ENCODE data around the gene IL23R. TPM values are rescaled to one million over a fixed set of nuclear protein-coding genes. Genes with fewer than 3 reads are reported as not detected.

IL23R gene
- polyA plus RNA-seq, 1 donor (not counting 4 experiments of a cell fraction or from before 2014, with no cell fraction given), result not detected

- H3K9me3 ChIP-seq (ENCODE audit: control insufficient read depth, low read depth, low read length), result no peaks in the 10 kb centered on the region
- no peak for DNase-seq (ENCODE audit: low read depth, low spot score)
- no peak overlapping the region for H3K27ac ChIP-seq (ENCODE audit: control insufficient read depth, insufficient read depth, low read length)
- dilution Hi-C loops (cut with MboI; ENCODE audit: extremely low pct_ligation_motif_present, low sequenced_read_pairs), result no loop called here
- no peak overlapping the region for H3K9ac ChIP-seq (ENCODE audit: control insufficient read depth, extremely low read depth, insufficient read depth, low read length)
- no peaks in the 10 kb centered on the region for H3K4me1 ChIP-seq (ENCODE audit: control insufficient read depth, extremely low read depth, insufficient read depth, low read length)
- no peak overlapping the region for H3K4me2 ChIP-seq (ENCODE audit: control insufficient read depth, extremely low read depth, insufficient read depth, low read depth, low read length)
- no peaks in the 10 kb centered on the region for H3K27me3 ChIP-seq (ENCODE audit: control insufficient read depth, extremely low read depth, insufficient read depth, low read length)
- FAIRE-seq, result no peak
- no peak overlapping the region for H3K4me3 ChIP-seq (ENCODE audit: control insufficient read depth in 2 of 3, extremely low read depth in 1 of 3, insufficient read depth in 2 of 3, low read depth in 1 of 3, low read length in 3 of 3)
- H3K9me1 ChIP-seq (ENCODE audit: control insufficient read depth, extremely low read depth, insufficient read depth, low read length), result no peaks in the 10 kb centered on the region
- no peaks in the 10 kb centered on the region for H4K20me1 ChIP-seq (ENCODE audit: control insufficient read depth, extremely low read depth, insufficient read depth, low read length)
- TF ChIP-seq, protein P1, sequence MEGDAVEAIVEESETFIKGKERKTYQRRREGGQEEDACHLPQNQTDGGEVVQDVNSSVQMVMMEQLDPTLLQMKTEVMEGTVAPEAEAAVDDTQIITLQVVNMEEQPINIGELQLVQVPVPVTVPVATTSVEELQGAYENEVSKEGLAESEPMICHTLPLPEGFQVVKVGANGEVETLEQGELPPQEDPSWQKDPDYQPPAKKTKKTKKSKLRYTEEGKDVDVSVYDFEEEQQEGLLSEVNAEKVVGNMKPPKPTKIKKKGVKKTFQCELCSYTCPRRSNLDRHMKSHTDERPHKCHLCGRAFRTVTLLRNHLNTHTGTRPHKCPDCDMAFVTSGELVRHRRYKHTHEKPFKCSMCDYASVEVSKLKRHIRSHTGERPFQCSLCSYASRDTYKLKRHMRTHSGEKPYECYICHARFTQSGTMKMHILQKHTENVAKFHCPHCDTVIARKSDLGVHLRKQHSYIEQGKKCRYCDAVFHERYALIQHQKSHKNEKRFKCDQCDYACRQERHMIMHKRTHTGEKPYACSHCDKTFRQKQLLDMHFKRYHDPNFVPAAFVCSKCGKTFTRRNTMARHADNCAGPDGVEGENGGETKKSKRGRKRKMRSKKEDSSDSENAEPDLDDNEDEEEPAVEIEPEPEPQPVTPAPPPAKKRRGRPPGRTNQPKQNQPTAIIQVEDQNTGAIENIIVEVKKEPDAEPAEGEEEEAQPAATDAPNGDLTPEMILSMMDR (optimal IDR thresholded peaks at IDR 0.05 in 1 of 3, IDR thresholded peaks at IDR 0.05 in 1 of 3, conservative IDR thresholded peaks at IDR 0.05 in 1 of 3; ENCODE audit: extremely low read depth in 1 of 3, insufficient read depth in 2 of 3, low read length in 3 of 3), result no peak
- no peak for TF ChIP-seq EZH2 (IDR thresholded peaks at IDR 0.05; ENCODE audit: low read length)
- no peak overlapping the region for H2AFZ ChIP-seq (ENCODE audit: control insufficient read depth, low read length)
- H3K79me2 ChIP-seq (ENCODE audit: control insufficient read depth, insufficient read depth, low read length), result no peaks in the 10 kb centered on the region
- no peaks in the 10 kb centered on the region for H3K36me3 ChIP-seq (ENCODE audit: control insufficient read depth in 2 of 2, extremely low read depth in 1 of 2, insufficient read depth in 2 of 2, low read length in 2 of 2)
Measured at GRCh38 chr1:67264899-67265298, 98.6 kb downstream of the IL23R start.

DNA sequence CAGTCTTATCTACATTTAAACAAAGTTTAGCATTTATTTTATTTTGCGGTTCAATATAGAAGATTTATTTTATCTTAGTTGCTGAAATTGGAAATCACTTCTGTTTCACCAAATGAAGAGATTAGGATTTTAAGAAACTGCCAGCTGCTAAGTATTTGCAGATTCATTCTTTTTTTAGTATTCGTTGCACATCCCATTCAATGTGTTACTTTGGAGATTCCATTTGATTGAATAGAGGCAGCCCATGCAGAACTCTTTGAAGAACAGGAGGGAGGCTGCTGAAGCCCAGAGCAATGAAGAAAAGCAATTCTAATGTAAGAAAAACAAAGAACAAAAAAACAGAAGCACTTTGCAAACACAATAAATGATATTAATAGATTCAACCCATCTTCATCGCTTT, 102.8 kb downstream of the IL23R start:
- TF ChIP-seq EZH2 (IDR thresholded peaks at IDR 0.05; ENCODE audit: low read length), result no peak
- TF ChIP-seq, protein P1 (optimal IDR thresholded peaks at IDR 0.05 in 1 of 3, IDR thresholded peaks at IDR 0.05 in 1 of 3, conservative IDR thresholded peaks at IDR 0.05 in 1 of 3; ENCODE audit: extremely low read depth in 1 of 3, insufficient read depth in 2 of 3, low read length in 3 of 3), result no peak
- Histone ChIP-seq H3K79me2 (ENCODE audit: control insufficient read depth, insufficient read depth, low read length) (no peaks in the 10 kb centered on the region), H4K20me1 (ENCODE audit: control insufficient read depth, extremely low read depth, insufficient read depth, low read length) (no peaks in the 10 kb centered on the region), H3K9me1 (ENCODE audit: control insufficient read depth, extremely low read depth, insufficient read depth, low read length) (no peaks in the 10 kb centered on the region), H3K9me3 (ENCODE audit: control insufficient read depth, low read depth, low read length) (no peaks in the 10 kb centered on the region), H3K9ac (ENCODE audit: control insufficient read depth, extremely low read depth, insufficient read depth, low read length) (no peak overlapping the region), H3K4me2 (ENCODE audit: control insufficient read depth, extremely low read depth, insufficient read depth, low read depth, low read length) (no peak overlapping the region), H3K4me3 (ENCODE audit: control insufficient read depth in 2 of 3, extremely low read depth in 1 of 3, insufficient read depth in 2 of 3, low read depth in 1 of 3, low read length in 3 of 3) (no peak overlapping the region), H3K4me1 (ENCODE audit: control insufficient read depth, extremely low read depth, insufficient read depth, low read length) (no peaks in the 10 kb centered on the region), H2AFZ (ENCODE audit: control insufficient read depth, low read length) (no peak overlapping the region), H3K27ac (ENCODE audit: control insufficient read depth, insufficient read depth, low read length) (no peak overlapping the region), H3K27me3 (ENCODE audit: control insufficient read depth, extremely low read depth, insufficient read depth, low read length) (no peaks in the 10 kb centered on the region), H3K36me3 (ENCODE audit: control insufficient read depth in 2 of 2, extremely low read depth in 1 of 2, insufficient read depth in 2 of 2, low read length in 2 of 2) (no peaks in the 10 kb centered on the region)
- dilution Hi-C loops (cut with MboI; ENCODE audit: extremely low pct_ligation_motif_present, low sequenced_read_pairs), result no loop called here
- DNase-seq (ENCODE audit: low read depth, low spot score) (no peak), FAIRE-seq (no peak)
